ENCODE measurements around the gene SEPTIN10.

DNA sequence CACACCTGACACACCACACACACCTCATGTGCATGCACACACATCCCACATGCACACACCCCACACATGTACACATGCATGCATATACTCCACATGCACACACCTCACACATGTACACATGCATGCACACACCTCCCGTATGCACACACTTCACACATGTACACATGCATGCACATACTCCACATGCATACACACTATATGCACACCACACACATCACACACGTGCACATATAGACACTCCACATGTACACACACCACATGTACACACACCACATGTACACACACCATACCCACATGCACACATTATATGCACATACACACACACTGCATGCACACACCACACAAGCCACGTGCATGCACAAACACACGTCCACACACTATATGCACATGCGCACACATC, 100.5 kb downstream of the SEPTIN10 start:
- TF ChIP-seq CTCF (IDR thresholded peaks at IDR 0.05) (no peak), POLR2A (IDR thresholded peaks at IDR 0.05) (no peak), POLR2AphosphoS5 (IDR thresholded peaks at IDR 0.05) (no peak), EP300 (IDR thresholded peaks at IDR 0.05; ENCODE audit: low read depth) (no peak)
